ENCODE results near the gene TIE1.

The TIE1 gene

GRCh38 chr1:43313771-43314170, 13.0 kb downstream of the TIE1 start:
- DNase-seq: no peak

GRCh38 chr1:43314233-43314632, 13.5 kb downstream of the TIE1 start:
- DNase-seq: no peak

GRCh38 chr1:43315481-43315880, 14.7 kb downstream of the TIE1 start:
- no peak for DNase-seq

GRCh38 chr1:43315963-43316737, 15.4 kb downstream of the TIE1 start:
- DNase-seq: no peak

DNA sequence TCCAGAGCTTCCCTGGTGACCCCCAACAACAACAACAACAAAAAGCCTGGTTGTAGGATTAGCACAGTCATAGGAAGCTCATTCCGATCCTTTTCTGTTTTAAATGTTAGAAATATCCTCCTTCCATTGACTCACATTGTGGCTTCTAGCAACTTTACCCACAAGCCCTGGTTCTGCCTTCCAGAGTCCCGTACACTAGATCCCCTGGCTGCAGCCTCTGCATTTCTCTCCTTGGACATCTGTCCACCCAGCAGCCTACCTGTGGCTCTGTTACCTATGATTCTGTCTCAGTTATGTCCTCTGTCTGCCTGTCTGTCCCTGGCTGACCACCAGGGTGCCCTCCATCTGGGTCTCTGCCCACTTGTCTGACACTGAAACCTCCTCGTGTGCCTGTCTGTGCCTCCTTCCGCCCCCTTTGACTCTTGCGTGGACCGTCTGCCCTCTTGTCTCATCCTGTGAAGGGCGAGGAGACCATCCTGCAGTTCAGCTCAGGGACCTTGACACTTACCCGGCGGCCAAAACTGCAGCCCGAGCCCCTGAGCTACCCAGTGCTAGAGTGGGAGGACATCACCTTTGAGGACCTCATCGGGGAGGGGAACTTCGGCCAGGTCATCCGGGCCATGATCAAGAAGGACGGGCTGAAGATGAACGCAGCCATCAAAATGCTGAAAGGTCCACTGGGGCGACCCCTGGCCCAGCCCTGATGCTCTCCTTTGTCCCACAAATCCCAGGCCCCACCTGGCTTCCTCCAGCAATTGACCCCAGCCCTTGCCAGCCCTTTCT, 16.1 kb downstream of the TIE1 start:
- DNase-seq: no peak

- DNase-seq: no peak
These were observed 17.2 kb downstream of the TIE1 start for GRCh38 chr1:43317817-43318471.

GRCh38 chr1:43318831-43319230, 18.0 kb downstream of the TIE1 start:
- DNase-seq: no peak

- DNase-seq: no peak
These were observed 18.5 kb downstream of the TIE1 start for GRCh38 chr1:43319288-43319687.

- no peak for DNase-seq
These were observed 19.0 kb downstream of the TIE1 start for GRCh38 chr1:43319766-43320165.

GRCh38 chr1:43321331-43321891, 20.6 kb downstream of the TIE1 start:
- DNase-seq: no peak

DNA sequence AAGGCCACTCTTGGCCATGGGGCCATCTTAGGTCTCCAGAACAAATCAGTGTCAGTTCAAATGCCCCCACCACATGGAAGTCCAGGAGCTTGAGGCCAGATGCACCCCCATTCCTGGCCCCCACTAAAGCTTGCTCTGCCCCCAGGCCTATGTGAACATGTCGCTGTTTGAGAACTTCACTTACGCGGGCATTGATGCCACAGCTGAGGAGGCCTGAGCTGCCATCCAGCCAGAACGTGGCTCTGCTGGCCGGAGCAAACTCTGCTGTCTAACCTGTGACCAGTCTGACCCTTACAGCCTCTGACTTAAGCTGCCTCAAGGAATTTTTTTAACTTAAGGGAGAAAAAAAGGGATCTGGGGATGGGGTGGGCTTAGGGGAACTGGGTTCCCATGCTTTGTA, 21.7 kb downstream of the TIE1 start:
- DNase-seq: no peak

DNA sequence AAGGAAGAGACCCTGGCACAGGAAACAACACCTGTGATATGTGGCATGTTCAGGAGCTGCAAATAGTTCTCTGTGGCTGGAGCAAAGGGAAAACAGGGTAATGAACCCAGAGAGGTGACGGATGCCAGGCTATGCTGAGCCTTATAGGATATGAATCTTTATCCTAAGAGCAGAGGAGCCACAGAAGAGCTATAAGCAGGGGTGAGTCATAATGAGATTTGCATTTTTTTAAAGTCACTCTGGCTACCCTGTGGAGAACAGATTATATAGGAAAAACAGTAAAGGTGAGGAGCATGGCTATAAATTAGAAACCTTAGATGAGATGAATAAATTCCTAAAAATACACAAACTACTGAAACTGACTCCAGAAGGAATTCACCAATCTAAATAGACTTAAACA, 24.0 kb downstream of the TIE1 start:
- DNase-seq: no peak

- DNase-seq: no peak
These were observed 24.6 kb downstream of the TIE1 start for GRCh38 chr1:43325381-43325780.

- no peak for DNase-seq
These were observed 26.9 kb downstream of the TIE1 start for GRCh38 chr1:43327549-43328292.

DNA sequence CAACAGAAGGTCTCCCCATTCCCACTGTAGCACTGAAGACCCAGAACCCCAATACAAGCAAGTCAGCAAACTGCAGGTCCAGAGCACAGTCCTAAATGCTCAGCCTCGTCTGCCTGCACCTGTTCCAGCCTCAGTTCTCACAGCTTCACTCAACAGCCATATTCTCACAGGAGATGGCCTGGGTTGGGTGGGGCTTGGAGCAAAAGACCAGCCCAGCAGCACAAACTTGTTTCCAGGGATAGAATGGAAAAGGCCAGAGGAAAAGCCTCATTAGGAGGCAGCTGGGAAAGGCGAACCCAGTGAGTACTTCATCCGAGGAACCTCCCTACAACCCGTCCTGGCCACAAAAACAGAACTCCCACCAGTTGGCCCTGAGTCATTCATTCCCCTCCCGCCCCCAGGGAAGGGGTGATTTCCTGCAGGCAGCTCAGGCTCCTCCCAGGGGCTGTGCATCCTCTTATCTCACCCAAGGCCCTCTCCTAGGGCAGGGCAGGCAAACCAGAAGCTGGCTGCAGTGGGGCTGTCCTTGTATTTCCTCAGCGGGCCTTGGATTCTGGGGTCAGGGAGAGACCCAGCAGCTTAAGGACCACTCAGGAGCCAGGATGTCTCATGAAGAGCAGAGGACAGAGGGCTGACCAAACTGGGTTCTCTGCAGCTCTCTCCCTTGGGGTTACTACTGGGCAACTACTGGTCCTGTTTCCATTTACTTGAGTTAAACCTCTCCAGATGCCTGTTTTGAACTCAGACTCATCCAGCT, 29.4 kb downstream of the TIE1 start:
- DNase-seq: no peak

DNA sequence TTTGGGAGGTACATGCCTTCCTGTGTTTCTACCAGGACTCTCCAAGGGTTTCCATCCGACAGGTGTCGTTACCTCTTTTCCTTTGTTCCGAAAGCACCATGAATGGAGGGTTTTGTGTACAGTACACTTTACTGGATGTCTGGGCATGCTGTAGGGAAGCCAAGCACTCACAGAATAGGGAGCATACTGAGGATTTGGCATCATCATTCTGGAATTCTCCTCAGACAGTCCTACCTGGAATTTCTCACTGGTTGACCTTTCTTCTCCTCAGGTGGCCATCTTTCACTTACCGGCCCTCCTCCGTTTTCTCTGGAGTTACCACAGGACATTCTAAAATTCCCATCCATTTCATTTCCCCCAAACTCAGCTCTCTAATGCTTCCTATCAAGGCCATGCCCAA, 30.9 kb downstream of the TIE1 start:
- no peak for DNase-seq

GRCh38 chr1:43334453-43335205, 33.8 kb downstream of the TIE1 start:
- no peak for DNase-seq

DNA sequence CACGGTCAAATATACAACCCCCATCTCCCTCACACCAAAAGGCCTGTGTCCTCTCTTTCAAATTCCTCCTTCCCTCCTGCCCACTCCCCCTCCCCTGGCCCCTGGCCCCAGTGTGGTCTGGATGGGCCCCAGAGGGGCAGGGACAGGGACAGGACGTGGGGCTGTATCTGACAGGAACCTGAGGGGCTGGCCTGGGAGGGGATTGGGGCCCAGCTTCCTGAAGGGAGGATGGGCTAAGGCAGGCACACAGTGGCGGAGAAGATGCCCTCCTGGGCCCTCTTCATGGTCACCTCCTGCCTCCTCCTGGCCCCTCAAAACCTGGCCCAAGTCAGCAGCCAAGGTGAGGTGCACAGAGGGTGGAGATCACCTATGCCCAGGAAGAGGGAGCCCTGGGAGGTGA, 36.8 kb downstream of the TIE1 start, which contains the start of gene MPL:
Gene MPL (plus strand): TSS at position 231 of the 400 bp plus-strand sequence. CDS start 31 bp downstream, at position 262.
- no peak for DNase-seq

DNA sequence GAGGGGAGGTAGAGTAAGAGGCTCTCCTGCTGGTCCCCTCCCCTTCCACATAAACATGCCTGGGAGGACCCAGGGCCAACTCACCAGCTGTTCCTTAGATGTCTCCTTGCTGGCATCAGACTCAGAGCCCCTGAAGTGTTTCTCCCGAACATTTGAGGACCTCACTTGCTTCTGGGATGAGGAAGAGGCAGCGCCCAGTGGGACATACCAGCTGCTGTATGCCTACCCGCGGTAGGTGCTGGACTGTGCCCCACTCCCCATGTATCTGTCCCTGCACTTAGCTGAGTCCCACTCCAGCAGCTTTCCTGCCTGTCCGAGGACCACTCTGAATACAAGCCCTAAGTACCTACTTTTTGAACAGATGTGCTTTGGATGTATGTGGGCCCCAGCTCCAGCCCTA, 37.2 kb downstream of the TIE1 start:
- no peak for DNase-seq

DNA sequence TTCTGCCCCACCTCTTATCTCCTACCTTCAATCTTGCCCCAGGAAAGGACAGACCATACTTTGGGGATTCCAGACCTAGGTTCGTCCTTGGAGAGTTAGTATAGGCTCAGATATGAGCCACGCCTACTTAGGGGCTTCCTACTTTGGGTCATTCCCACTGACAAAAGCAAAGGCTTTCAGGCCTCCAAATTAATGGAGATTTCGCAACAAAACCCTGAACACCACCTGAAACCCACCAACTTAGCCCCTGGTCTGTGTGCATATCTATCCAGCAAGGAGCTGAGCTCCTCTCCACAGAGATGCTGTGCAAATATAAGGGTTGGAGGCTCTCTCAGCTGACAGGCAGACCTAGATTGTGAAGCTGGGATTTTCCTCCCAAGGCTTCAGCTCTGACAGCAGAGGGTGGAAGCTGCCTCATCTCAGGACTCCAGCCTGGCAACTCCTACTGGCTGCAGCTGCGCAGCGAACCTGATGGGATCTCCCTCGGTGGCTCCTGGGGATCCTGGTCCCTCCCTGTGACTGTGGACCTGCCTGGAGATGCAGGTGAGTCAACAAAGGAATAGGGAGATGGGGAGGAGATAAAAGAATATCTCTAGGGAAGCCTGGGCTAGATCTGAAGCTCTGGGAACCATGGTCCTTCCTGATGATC, 38.9 kb downstream of the TIE1 start:
- DNase-seq: no peak

DNA sequence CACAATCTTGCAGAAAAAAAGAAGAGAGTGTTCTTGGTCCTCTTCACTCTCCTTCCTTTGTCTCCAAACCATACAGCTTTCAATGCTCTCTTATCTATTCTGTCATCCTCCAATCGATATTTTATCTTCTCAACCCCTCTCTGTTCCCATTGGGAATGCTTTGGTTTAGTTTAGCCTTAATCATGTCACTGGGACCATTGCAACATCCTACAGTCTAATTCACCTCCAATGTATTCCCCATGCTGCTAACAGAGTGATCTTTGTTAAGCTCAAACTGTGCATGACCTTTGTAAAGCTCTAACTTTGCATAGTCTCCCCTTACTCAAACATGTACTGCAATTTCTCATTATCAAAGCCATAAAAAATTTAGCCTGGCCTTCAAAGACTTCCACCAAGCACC, 39.8 kb downstream of the TIE1 start:
- no peak for DNase-seq

All from DMS 273 treated with DMSO at 0.1 percent for 48 hours (cell line).